Ovary (tissue), 3 donors: ENCODE data around the gene STK17B.

Source experiments
- EP300 ChIP-seq: sonication (generic); formaldehyde crosslinking; IDR thresholded peaks from one replicate; pipeline ENCODE4 v1.6.1; 2017; ENCODE audit warnings: antibody characterized with exemption
- POLR2A ChIP-seq: fragments of 450-650 bp; IDR thresholded peaks from one replicate; pipeline ENCODE4 v1.6.1; 2017; ENCODE audit warnings: antibody characterized with exemption, mild to moderate bottlenecking, moderate library complexity
- TF ChIP-seq, protein P1 (sequence below), 3 donors: fragments of 450-650 bp in 2 of 3; fragments of 200-600 bp in 1 of 3; IDR thresholded peaks; one replicate each; pipeline versions ENCODE4 v1.5.1 to v1.8.0; 2016 to 2022; ENCODE audit warnings: antibody characterized with exemption in 3 of 3, mild to moderate bottlenecking in 1 of 3
- donor health status: DM: no; HTN: no; CAD: no.

DNA sequence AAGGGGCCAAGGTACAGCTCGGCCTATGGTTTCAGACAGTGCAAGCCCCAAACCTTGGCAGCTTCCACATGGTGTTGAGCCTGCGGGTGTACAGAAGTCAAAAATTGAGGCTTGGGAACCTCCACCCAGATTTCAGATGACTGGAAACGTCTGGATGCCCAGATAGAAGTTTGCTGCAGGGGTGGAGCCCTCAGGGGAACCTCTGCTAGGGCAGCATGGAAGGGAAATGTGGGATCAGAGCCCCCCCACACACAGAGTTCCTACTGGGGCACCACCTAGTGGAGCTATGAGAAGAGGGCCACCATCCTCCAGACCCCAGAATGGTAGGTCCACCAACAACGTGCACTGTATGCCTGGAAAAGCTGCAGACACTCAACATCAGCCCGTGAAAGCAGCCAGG lies 87.8 kb downstream of the STK17B start:
- no peak for TF ChIP-seq POLR2A
- TF ChIP-seq, protein P1, sequence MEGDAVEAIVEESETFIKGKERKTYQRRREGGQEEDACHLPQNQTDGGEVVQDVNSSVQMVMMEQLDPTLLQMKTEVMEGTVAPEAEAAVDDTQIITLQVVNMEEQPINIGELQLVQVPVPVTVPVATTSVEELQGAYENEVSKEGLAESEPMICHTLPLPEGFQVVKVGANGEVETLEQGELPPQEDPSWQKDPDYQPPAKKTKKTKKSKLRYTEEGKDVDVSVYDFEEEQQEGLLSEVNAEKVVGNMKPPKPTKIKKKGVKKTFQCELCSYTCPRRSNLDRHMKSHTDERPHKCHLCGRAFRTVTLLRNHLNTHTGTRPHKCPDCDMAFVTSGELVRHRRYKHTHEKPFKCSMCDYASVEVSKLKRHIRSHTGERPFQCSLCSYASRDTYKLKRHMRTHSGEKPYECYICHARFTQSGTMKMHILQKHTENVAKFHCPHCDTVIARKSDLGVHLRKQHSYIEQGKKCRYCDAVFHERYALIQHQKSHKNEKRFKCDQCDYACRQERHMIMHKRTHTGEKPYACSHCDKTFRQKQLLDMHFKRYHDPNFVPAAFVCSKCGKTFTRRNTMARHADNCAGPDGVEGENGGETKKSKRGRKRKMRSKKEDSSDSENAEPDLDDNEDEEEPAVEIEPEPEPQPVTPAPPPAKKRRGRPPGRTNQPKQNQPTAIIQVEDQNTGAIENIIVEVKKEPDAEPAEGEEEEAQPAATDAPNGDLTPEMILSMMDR (IDR thresholded peaks at IDR 0.05) = no peak
- no peak for TF ChIP-seq EP300
